Right hindlimb (tissue), 1 donor: ENCODE results near the gene KCND2.

Source experiments
- DNase-seq: peaks from one replicate; pipeline ENCODE4 v3.0.0-alpha.2; 2018

The KCND2 gene

GRCh38 chr7:120709252-120709971 is 436.4 kb downstream of the KCND2 start:
- no peak for DNase-seq

GRCh38 chr7:120709972-120710320 is 437.0 kb downstream of the KCND2 start:
- no peak for DNase-seq

- DNase-seq = no peak
These were observed 442.0 kb downstream of the KCND2 start for GRCh38 chr7:120714945-120715344.

GRCh38 chr7:120716307-120716706 is 443.3 kb downstream of the KCND2 start:
- no peak for DNase-seq

- no peak for DNase-seq
These were observed 444.2 kb downstream of the KCND2 start for GRCh38 chr7:120717166-120717565.

- DNase-seq = no peak
These were observed 445.4 kb downstream of the KCND2 start for GRCh38 chr7:120718361-120718760.

- DNase-seq = peak; percentile 19
These were observed 447.3 kb downstream of the KCND2 start for GRCh38 chr7:120720317-120720716.

GRCh38 chr7:120723465-120724385 is 450.8 kb downstream of the KCND2 start:
- DNase-seq = no peak

GRCh38 chr7:120724448-120724847 is 451.5 kb downstream of the KCND2 start:
- no peak for DNase-seq

- no peak for DNase-seq
These were observed 452.0 kb downstream of the KCND2 start for GRCh38 chr7:120724955-120725354.

GRCh38 chr7:120725376-120726039 is 452.5 kb downstream of the KCND2 start:
- DNase-seq = no peak

GRCh38 chr7:120729245-120729644 is 456.3 kb downstream of the KCND2 start:
- DNase-seq = no peak

- no peak for DNase-seq
These were observed 458.3 kb downstream of the KCND2 start for GRCh38 chr7:120731271-120731670.

GRCh38 chr7:120732256-120732655 is 459.3 kb downstream of the KCND2 start:
- no peak for DNase-seq

GRCh38 chr7:120733143-120733542 is 460.2 kb downstream of the KCND2 start:
- DNase-seq = no peak

- DNase-seq = no peak
These were observed 460.9 kb downstream of the KCND2 start for GRCh38 chr7:120733835-120734234.

GRCh38 chr7:120735791-120736190 is 462.8 kb downstream of the KCND2 start:
- no peak for DNase-seq

- no peak for DNase-seq
These were observed 465.8 kb downstream of the KCND2 start for GRCh38 chr7:120738816-120739215.

- DNase-seq = no peak
These were observed 467.4 kb downstream of the KCND2 start for GRCh38 chr7:120740348-120740747.

GRCh38 chr7:120741371-120742042 is 468.5 kb downstream of the KCND2 start:
- no peak for DNase-seq

GRCh38 chr7:120742372-120742771 is 469.4 kb downstream of the KCND2 start:
- DNase-seq = peak; percentile 31

- DNase-seq = no peak
These were observed 470.2 kb downstream of the KCND2 start for GRCh38 chr7:120743128-120743527.

- no peak for DNase-seq
These were observed 487.1 kb downstream of the KCND2 start for GRCh38 chr7:120760050-120760449.
